ENCODE measurements around the gene ANXA11.

GRCh38 chr10:80185578-80186299 is 19.6 kb downstream of the ANXA11 start:
- TF ChIP-seq POLR2A (IDR thresholded peaks at IDR 0.05) (no peak), CTCF (IDR thresholded peaks at IDR 0.05) (no peak)

Measured in thyroid gland (tissue), 4 donors.